Rectal smooth muscle tissue (tissue), 1 donor: ENCODE data around the gene PUSL1.

ENCODE experiments used
- H3K27ac ChIP-seq: one replicate; pipeline ENCODE4 v1.7.0; 2013; ENCODE audit warnings: low read depth, low read length, inconsistent platforms
- H3K27me3 ChIP-seq: one replicate; pipeline ENCODE4 v1.7.0; 2013; ENCODE audit warnings: low read length; ENCODE audit not compliant: control insufficient read depth, insufficient read depth
- H3K36me3 ChIP-seq: one replicate; pipeline ENCODE4 v1.7.0; 2013; ENCODE audit warnings: low read length; ENCODE audit not compliant: control insufficient read depth, insufficient read depth
- H3K4me1 ChIP-seq: one replicate; pipeline ENCODE4 v1.7.0; 2013; ENCODE audit warnings: low read length; ENCODE audit not compliant: control insufficient read depth, insufficient read depth
- H3K4me3 ChIP-seq: one replicate; pipeline ENCODE4 v1.7.0; 2013; ENCODE audit warnings: low read length
- H3K9ac ChIP-seq: one replicate; pipeline ENCODE4 v1.7.0; 2013; ENCODE audit warnings: low read length

PUSL1 gene

DNA sequence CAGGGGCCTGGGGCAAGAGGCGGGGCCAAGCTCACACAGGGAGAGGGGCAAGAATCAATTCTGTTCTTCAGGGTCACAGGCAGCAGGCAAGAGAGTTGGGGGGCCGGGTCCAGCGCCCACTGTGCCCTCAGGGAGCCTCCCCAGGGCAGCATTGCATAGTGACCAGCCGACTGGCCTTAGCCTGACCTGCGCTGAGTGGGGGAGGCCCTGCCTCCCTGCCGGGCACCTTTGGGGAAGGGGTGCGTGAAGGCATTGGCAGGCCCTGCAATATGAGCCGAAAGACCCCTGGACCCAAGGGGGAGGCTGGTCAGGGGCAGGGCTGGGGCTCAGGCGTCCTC lies 16.0 kb upstream of the PUSL1 start:
- no peak overlapping the region for H3K4me3 ChIP-seq

DNA sequence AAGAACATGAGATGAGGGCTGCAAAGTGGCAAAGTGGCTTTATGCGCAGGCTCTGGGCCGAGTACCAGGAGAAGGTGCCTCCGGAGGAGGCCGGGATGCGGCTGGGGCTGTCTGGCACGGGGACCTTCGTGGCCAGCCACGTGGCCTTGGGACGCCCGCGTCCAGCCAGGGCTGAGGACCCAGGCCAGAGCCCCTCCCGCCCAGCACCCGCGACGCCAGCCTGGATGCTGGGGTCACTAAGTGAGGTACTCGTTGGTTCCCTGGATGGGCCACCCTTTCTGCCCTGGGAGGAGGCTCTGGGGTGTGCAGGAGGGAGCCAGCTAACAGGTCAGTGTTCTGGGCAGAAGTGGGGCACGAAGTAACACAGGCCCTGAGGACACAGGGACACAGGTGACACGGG lies 15.5 kb upstream of the PUSL1 start:
- Histone ChIP-seq H3K36me3 (no peaks in the 10 kb centered on the region), H3K27me3 (no peaks in the 10 kb centered on the region), H3K9ac (no peak overlapping the region), H3K4me3 (no peak overlapping the region), H3K27ac (no peak overlapping the region), H3K4me1 (no peaks in the 10 kb centered on the region)

More for the DNA sequence above, 16.0 kb upstream of the PUSL1 start:
- no peaks in the 10 kb centered on the region for H3K27me3 ChIP-seq
- H3K9ac ChIP-seq = no peak overlapping the region
- no peaks in the 10 kb centered on the region for H3K36me3 ChIP-seq
- H3K27ac ChIP-seq = no peak overlapping the region
- H3K4me1 ChIP-seq = no peaks in the 10 kb centered on the region

DNA sequence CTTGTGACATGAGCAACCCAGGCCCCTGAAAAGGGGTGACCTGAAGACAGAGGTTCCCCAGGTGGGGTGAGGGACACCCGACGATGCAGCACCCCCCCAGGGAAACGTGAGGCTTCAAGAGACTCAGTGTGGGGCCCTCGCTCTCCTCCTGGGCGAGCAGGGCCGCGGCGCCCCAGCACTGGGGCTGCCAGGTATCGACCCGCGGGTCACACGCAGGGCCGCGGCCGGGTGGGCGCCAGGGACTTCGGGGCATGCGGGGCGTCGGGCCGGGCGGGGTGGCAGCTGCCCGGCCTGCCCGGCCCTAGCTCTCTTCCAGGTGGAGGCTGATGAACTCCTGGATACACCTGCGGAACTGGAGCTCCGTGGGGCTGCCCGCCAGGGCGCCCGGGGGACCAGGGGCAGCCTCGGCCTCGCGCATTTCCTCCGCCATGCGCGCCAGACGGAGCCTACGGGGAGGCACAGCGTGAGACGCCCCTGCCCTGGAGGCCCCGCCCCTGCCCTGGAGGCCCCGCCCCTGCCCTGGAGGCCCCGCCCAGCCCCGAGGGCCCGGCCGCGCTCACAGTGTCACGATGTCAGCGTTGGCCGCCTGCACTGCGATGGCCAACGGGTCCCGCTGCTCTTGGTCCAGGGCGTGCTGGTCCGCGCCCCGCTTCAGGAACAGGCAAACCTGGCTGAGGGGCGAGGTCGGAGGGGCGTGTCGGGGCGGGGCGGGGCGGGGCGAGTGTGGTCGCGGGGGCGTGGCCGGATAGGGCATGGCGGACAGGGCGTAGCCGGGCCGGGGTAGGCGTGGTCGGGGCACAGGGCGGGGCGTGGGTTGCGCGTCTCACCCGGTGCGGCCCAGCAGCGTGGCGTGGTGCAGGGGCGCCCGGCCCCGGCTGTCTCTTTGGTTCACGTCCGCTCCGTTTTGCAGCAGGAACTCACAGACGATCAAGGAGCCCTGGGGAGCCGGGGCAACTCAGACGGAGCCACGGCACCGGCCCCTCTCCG lies 14.8 kb upstream of the PUSL1 start:
- Histone ChIP-seq H3K27ac (no peak overlapping the region), H3K4me3 (no peak overlapping the region), H3K27me3 (no peaks in the 10 kb centered on the region), H3K4me1 (no peaks in the 10 kb centered on the region), H3K36me3 (no peaks in the 10 kb centered on the region), H3K9ac (no peak overlapping the region)

DNA sequence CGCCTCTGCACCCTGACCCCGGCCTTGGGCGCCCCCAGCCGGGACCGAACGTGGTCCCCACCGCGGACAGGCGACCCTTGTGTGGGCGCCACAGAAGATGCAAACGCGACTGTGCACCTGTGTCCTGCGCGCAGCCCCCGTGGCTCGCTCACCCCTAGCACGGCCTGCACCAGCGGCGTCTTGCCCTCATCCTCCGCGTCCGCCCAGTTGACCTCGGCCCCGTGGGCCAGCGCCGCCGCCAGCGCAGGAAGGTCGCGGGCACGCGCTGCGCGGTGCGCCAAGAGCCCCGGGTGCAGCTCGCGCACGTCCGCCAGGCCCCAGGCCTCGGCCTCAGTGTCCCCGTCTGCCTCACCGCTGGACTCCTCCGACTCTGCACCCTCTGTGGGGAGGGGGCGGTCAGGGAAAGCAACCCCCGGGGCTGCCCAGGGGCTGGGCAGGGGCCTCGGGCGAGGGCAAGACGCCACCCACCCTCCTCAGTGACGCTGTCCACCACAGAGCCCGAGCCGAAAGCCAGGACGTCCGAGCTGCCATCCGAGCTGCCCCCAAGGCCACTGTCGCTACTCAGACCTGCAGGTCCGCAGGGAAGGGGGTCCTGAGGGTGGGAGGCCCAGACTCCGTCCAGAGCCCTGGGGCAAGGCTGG lies 14.0 kb upstream of the PUSL1 start:
- no peaks in the 10 kb centered on the region for H3K36me3 ChIP-seq

DNA sequence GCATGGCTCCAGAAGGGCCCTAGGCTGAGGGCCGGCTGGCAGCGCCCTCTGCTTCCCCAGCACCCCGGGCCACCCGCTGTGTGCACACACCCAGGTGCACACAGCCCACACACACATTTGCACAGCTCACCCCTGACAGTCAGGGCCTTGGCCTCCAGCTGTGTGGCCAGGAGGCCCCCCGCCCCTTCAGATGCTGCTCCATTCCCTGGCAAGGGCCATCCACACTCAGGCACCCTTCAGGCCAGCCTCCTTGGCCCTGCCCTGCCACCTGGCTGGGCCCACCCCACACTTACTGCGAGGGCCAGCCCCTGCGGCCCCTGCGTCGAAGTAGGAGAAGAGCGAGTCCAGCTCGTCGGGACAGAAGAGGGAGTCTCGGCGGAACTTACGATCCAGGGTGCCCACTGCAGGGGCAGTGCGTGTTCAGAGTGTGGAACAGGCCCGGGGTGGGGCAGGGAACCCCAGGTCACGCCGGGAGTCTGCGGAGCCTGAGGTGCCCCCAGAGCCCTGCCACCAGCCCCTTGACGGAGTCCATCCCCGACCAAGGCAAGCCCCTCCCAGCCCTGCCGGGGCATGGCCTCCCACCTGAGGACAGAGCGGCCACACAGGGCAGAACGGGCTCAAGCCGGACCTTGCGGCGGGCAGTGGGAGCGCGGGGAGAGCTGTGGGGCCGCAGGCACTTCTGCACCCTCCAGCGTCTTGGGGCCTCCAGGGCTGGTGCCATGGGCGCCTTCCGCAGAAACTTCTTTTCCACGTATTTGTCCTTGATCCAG lies 13.1 kb upstream of the PUSL1 start:
- Histone ChIP-seq H3K36me3 (no peaks in the 10 kb centered on the region), H3K4me3 (no peak overlapping the region), H3K9ac (no peak overlapping the region), H3K4me1 (no peaks in the 10 kb centered on the region), H3K27me3 (no peaks in the 10 kb centered on the region), H3K27ac (no peak overlapping the region)

More for the DNA sequence above, 14.0 kb upstream of the PUSL1 start:
- Histone ChIP-seq H3K27ac (no peak overlapping the region), H3K4me1 (no peaks in the 10 kb centered on the region), H3K9ac (no peak overlapping the region), H3K4me3 (no peak overlapping the region), H3K27me3 (no peaks in the 10 kb centered on the region)

DNA sequence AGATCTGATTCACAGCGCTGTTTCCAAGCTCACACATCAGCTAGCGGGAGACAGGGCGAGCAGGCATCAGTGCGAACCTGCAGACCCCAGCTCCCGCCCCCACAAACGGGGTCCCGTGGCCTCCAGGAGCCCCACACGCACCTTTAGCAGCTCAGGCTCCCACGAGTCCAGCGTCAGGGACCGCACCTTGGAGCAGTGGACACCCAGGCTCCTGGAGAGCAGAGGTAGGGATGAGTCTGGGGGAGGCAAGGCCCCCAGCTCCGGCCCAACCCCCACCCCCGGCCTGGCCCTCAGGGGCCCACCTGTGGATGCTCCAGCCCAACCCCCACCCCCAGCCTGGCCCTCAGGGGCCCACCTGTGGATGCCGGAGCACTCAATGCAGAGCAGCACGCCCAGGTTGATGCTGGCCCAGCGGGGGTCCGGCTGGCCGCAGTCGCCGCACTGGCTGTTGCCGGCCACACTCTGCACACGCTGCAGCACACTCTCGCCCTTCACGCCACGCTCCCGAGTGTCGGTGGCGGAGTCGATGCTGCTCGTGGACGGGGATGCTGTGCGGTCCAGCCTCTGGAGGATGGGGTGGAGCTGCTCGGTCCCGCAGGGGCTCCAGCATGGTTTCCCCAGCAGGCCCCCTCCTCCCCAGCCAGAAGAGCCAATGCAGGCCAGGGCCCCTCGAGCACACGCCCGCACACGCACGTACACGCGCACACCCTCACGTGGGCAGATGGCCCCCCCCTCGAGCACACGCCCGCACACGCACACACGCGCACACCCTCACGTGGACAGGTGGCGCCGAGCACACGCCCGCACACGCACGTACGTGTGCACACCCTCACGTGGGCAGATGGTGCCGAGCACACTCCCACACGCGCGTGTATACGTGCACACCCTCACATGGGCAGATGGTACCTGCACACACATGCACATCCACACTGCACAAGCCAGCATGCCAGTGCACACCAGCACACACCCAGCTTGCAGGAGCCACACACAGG lies 12.0 kb upstream of the PUSL1 start:
- no peak overlapping the region for H3K9ac ChIP-seq
- H3K27ac ChIP-seq = no peak overlapping the region
- no peaks in the 10 kb centered on the region for H3K36me3 ChIP-seq

DNA sequence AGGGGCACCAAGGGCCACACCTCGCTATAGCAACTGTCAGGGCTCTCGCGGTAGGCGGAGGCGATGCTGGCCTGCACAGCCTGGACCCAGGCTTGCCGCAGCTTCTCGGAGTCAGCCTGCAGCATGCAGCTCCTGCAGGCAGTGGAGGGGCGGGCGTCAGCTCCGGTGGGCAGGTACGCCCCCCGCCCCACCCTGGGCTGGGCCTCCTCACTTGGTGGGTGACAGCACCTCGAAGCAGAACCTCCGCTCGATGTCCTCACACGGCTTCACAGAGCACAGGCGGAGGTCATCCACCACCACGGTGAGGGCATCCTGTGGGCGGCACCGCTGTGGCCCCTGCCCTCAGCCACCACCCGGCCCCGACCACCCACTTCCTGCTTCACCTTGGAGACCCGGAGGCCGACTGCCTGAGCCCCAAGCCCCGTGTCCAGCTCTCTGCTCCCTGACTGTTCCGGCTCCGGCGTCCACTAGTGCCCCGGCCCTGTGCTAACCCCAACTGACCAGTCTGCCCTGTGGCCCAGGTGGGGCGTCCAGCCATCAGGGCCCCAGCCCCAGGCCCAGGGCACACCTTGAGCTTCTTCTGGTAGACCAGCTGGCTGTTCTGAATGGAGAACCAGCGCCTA lies 10.5 kb upstream of the PUSL1 start:
- H3K36me3 ChIP-seq = no peaks in the 10 kb centered on the region
- H3K27me3 ChIP-seq = no peaks in the 10 kb centered on the region
- H3K4me3 ChIP-seq = no peak overlapping the region
- H3K4me1 ChIP-seq = no peaks in the 10 kb centered on the region
- H3K27ac ChIP-seq = no peak overlapping the region
- H3K9ac ChIP-seq = no peak overlapping the region

More for the DNA sequence above, 12.0 kb upstream of the PUSL1 start:
- Histone ChIP-seq H3K4me3 (no peak overlapping the region), H3K27me3 (no peaks in the 10 kb centered on the region), H3K4me1 (no peaks in the 10 kb centered on the region)

DNA sequence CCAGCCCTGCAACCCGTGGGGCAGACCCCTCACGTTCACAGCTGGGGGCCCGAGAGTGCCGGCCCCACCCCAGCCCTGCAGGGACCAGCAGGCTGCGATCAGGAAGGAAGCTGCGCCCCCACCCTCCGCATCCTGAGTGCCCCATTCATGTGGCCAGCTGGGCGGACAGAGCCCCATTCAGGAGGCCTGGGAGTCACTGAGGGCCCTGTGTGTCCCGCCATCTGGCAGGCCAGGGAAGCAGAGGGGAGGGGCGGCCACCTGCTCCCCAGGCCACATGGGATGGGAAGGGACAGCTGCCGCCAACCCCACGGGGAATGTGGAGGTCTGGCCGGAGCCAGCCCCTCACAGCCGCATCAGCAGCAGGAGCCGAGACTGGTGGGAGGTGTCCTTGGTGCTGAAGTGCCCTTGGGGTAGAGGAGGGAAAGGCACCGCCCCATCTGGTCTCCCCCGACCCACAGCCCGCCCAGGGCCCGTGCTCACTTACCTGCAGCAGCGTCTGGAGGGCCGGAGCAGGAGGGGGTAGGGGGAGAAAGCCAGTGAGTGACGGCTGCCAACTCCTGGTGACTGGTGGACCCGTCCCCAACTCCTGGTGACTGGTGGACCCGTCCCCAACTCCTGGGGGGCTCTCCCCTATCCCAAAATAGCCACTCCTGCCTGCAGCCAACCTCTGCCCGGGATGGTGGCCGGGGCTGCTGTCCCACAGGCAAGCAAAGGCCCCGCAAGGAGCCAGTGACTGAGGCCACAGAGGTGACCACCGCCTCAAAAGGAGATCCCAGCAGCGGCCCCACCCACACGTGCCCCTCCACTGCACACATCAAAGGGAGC lies 9.3 kb upstream of the PUSL1 start:
- no peaks in the 10 kb centered on the region for H3K36me3 ChIP-seq

DNA sequence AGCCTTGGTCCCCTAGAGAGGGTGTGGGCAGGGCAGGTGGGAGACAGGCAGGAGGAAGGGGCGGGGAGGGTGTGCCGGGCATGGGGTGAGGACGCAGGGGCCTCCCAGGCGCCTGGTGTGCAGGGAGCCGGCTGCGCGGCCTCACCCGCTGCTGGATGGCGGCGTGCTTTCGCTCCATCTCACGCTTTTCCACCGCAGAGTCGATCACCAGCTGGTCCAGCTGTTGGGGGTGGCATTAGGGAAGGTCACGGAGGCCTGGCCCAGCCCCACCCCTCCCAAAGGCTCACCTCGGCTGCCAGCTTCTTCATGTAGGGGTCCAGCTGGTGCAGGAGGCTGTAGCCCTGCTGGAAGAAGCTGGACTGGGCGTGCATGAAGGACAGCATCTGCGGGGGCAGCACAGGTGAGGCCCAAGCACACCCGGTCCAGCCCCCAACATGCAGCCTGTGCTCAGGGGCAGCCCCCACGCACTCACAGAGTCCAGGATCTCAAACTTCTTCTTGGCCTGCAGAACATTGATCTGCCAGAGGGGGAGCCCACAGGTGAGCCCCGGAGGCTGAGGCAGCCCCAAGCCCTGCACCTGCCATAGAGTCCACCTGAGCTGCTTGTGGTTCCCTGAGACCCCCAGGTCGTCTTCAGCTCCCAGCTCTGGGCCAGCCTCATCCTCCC lies 8.6 kb upstream of the PUSL1 start:
- Histone ChIP-seq H3K36me3 (no peaks in the 10 kb centered on the region), H3K27me3 (no peaks in the 10 kb centered on the region), H3K4me1 (peaks cover 8% of the 10 kb centered on the region), H3K27ac (no peak overlapping the region), H3K4me3 (no peak overlapping the region), H3K9ac (no peak overlapping the region)

More for the DNA sequence above, 9.3 kb upstream of the PUSL1 start:
- no peak overlapping the region for H3K9ac ChIP-seq
- no peaks in the 10 kb centered on the region for H3K27me3 ChIP-seq
- no peak overlapping the region for H3K4me3 ChIP-seq
- H3K27ac ChIP-seq = no peak overlapping the region
- peaks cover 3% of the 10 kb centered on the region for H3K4me1 ChIP-seq

DNA sequence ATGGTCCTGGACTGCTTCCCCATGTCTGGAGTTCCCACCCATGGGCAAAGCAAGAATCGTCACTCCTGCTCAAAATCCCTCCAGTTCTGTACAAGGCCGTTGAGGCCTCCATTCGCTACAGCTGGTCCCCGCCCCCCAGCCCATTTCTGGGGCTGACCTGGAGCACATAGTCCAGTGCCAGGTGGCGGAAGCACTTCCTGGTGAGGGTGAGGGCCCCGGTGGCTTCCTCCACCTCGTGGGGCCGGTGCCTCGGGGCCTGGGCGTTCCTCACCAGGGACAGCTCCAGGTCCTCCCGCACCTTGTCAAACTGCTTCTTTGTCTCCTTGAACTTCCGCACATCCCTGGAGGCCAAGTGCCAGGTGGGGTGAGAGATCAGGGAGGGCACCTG lies 8.1 kb upstream of the PUSL1 start:
- peaks cover 12% of the 10 kb centered on the region for H3K4me1 ChIP-seq

More for the DNA sequence above, 8.1 kb upstream of the PUSL1 start:
- no peak overlapping the region for H3K27ac ChIP-seq
- H3K4me3 ChIP-seq = no peak overlapping the region
- no peaks in the 10 kb centered on the region for H3K36me3 ChIP-seq
- no peaks in the 10 kb centered on the region for H3K27me3 ChIP-seq
- H3K9ac ChIP-seq = no peak overlapping the region
